ENCODE results near the gene WWOX.

GRCh38 chr16:78589331-78589730 lies 489.9 kb downstream of the WWOX start:
- no peak for TF ChIP-seq CTCF (IDR thresholded peaks at IDR 0.05)
- no peak for TF ChIP-seq POLR2A (IDR thresholded peaks at IDR 0.05)

Measured in thyroid gland (tissue), 4 donors.